DMS 273 (cell line): ENCODE results near the gene CBL.
"Not testable (repeated sequence)": the region's sequence is repeated elsewhere in the genome, so short reads cannot be mapped to it uniquely, and the experiment has no call there.

Source experiments
- DNase-seq: peaks from one replicate; lab custom pipeline; 2025; ENCODE audit not compliant: unreplicated experiment; lab: John Stamatoyannopoulos, UW

CBL gene

DNA sequence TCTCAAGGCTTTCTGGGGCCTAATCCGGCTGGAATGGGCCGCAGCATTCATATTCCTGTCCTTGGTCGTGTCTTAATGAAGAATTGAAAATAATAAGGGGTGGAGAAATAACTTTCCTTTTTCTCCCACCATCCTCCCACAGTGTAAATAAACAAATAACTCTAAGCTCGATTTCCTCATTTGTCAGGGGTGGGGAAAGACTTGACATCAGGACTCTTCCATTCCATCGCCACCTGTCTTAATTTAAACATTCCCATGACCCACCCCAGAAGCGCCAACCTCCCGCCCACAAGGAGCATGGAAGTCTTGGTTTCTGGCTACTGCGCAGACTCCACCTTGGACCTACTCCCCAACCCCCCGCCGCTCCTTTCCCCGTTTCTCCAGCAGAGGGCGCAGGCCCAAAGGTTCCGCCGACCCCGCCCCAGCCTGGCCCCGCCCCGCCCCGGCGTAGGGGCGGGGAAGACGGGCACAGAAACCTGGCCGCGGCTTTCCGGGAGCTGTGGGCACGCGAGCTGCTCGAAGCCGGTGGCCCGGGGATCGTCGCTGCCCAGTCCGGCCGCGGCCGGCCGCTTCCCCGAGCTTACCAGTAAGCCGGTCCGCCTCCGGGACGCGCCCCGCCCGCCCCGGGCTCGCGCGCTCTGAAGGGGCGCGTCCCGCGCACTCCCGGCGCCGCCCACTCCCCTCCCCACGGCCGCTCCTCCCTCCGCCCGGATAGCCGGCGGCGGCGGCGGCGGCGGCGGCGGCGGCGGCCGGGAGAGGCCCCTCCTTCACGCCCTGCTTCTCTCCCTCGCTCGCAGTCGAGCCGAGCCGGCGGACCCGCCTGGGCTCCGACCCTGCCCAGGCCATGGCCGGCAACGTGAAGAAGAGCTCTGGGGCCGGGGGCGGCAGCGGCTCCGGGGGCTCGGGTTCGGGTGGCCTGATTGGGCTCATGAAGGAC lies at the start of gene CBL:
CBL (plus strand) TSS at position 766 of the 937 bp plus-strand sequence; CDS start at position 845, 79 bp downstream.
- DNase-seq: peak; percentile 94

DNA sequence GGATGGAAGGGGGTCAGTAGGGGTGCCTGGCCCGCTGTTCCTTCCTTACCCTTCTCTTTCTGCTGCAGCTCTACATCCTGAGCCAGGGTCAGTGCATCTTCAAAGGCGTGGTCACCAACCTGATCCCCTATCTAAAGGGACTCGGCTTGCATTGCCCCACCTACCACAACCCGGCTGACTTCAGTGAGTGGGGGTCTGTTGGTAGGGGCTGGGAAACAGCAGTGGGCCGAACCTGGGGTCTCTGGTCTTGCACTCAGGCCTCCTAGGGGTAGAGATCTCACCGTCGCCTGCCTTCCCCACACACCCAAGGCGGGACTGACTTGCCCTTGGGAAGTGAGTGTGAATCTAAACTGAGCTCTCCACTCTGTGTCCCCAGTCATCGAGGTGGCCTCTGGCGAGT lies 49.6 kb upstream of the CBL start:
- DNase-seq: no peak

DNA sequence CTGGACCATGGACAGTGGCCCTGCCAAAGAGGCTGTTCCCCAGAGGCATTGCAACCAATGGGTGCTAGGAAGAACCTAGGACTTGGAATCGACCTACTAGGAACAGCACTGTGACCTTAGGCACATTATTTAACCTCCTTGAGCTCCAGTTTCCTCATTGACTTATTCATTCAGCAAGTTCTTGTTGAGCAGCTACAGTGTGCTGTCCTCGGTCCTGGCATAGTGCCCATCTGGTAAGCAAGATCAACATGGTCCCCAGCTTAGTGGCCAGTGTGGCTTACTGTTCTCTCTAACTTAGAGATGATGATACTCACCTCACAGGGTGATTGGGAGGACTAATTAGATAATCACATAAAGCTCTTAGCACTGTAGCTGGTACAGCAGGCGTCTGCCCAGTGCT lies 49.1 kb upstream of the CBL start:
- no peak for DNase-seq

DNA sequence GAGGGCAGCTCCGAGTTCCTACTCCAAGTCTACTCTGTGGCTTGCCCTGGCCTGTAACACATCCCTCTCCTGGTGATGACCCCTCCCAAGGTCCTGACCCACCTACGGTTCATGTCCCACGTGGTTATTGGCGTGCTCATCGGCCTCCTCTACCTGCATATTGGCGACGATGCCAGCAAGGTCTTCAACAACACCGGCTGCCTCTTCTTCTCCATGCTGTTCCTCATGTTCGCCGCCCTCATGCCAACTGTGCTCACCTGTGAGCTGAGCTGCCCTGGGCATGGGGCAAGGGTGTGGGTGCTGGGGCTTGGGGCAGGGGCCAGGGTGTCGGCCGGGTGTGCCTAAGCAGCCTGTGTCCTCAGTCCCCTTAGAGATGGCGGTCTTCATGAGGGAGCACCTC lies 47.7 kb upstream of the CBL start:
- DNase-seq: no peak

DNA sequence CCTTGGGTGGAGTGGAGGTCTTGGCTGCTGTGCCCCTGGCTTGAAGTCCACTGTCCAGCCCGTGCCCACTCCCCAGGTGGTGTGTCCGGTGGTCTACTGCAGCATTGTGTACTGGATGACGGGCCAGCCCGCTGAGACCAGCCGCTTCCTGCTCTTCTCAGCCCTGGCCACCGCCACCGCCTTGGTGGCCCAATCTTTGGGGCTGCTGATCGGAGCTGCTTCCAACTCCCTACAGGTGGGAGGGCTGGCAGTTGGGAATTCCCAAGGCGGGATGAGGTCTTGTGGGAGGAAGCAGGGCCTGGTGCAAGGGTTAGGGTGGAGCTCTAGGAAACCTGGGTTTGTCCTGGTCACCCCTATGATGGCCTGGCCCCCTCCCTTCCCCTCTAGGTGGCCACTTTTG lies 46.0 kb upstream of the CBL start:
- no peak for DNase-seq

DNA sequence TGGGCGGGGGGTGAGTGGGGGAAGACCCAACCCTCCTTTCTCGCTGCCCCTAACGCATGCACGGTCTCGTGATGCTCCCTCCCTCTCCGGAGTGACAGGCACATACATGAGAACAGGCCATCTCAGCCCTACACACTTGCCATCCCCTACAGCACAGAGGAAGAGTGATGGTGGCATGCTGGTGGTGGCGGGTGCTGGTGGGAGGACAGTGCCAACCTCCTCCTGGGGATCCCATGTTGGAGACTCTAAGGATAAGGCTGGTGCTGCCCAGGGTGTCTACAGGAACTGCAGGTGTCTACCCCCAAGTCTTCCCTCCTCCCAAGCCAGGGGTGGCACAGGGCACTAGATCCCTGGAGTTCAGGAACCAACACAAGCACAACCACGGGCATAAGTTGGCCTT lies 44.3 kb upstream of the CBL start:
- no peak for DNase-seq

DNA sequence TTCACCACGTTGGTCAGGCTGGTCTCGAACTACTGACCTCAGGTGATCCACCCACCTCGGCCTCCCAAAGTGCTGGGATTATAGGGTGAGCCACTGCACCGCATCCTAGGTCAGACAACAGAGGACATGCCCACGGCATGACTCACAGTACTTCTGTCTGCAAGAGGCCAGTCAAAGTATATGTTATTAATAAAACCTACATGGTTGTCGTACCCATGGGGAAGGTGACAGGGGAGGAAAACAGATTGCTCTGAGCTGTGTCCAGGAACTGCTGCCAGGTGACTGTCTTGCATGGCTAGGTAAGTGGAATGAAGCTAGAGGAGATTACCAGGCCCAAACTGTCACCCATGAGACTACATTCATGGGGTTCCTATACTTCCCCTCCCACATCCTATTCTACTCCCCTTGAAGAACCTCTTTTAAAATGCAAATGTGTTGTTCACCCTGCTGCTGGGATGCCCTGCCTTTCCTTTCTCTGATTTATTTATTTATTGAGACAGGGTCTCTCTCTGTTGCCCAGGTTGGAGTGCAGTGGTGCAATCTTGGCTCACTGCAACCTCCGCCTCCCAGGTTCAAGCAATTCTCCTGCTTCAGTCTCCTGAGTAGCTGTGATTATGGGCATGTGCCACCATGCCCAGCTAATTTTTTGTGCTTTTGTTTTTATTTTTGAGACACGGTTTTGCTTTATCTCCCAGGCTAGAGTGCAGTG lies 39.6 kb upstream of the CBL start:
- DNase-seq: no peak

DNA sequence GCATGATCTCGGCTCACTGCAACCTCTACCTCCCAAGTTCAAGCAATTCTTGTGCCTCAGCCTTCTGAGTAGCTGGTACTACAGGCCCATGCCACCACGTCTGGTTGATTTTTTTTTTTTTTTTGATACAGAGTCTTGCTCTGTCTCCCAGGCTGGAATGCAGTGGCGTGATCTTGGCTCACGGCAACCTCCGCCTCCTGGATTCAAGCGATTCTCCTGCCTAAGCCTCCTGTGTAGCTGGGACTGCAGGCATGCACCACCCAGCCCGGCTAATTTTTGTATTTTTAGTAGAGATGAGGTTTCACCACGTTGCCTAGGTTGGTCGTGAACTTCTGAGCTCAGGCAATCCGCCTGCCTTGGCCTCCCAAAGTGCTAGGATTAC lies 39.1 kb upstream of the CBL start:
- not testable (repeated sequence) for DNase-seq

DNA sequence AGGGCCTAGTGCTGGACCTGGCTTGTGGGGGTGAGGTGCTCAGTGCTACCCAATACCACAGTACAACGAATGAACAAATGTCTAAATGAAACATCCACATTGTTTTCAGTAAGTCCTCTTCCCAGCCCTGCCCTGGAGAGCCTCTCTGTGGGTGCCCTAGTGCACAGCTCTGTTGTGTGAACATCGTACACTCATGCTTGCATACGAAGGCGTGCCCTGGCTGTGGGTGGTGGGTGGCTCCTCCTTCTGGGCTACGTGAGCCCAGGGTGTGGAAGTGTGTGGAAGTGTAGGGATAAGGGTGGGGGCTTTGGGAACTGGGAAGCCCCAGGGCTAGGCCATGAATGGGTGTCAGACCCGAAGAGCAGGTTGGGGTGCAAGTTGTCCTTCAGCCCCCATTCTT lies 38.2 kb upstream of the CBL start:
- DNase-seq: no peak

DNA sequence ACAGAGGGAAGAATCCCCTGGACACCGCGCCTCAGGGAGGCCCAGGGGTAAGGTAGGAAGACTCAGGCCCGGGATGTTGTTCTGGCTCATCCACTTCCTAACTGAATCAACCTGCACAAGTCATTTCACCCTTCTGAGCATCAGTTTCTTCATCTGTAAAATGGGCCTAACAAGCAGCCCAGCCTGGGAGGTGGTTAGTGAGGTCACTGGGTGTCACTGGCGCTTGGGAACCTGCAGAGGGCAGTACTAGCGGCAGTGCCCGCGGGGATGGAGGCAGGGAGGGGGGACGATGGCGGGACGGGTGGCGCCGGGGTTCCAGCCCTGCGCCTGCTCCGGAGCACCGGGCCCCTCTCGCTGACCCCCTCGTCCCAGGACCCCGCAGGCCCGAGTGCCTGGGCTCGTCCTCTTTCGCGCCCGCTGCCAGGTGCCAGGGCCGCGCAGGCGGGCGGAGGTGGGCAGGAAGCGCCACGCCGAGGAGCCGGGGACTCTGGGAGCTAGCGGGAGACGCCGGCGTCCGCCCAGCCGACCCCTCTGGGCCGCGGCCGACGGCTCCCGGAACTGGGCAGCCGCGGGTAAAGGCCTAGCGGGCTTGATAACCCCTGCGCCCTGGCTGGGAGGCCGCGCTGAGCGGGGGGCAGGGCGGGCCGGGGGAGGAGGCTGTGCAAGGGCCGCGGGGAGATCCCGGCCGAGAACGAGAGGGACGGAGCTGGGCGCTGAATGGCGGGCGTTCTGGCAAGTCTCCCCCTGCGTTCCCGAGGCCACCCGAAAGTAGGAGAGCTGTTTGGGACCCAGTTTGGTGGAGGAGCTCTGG lies 37.5 kb upstream of the CBL start, which contains the start of gene NLRX1:
NLRX1 (plus strand) TSS at position 255 of the 811 bp plus-strand sequence. CDS start 2,679 bp downstream, outside the sequence.
- peak; percentile 87 for DNase-seq

DNA sequence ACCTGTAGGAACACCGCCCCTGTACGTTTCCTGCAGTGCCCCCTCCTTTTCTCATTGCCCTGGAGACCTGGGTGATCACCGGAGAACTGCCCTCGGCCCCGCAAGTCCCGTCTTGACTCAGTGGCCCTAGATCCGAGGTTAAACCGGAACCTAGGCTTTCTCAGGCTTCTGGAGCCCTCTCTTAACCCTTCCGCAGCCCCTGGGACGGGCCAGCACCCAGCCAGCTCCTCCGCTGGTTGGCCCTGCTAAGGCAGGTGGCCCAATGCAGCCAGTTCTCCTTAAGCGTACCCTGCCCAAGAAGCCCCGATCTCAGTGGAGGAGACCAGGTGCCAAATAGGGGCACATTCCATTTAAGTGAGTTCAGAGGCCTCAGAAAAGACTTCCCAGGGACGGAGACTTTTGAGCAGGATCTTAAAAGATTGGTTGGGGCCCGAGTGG lies 36.8 kb upstream of the CBL start:
- DNase-seq: no peak

DNA sequence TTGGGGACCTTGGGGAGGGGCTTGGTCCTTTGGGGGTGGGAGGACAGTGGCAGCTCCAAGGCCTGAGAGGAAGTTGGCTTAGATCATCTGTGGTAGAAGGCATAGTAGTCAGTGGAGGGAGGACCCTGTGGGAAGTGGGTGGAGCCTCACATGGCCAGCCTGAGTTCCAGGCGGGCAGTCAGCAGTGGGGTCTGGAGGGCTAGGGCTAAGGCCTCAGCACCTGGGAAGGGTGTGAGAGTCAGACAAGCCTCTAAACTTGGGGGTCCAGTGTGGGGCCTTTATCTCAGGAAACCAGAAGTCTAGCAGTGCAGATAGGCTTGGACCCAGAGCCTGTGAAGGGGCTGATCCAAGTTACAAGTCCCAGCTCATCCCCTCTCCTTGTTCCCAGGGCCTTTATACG lies 33.6 kb upstream of the CBL start:
- DNase-seq: no peak

DNA sequence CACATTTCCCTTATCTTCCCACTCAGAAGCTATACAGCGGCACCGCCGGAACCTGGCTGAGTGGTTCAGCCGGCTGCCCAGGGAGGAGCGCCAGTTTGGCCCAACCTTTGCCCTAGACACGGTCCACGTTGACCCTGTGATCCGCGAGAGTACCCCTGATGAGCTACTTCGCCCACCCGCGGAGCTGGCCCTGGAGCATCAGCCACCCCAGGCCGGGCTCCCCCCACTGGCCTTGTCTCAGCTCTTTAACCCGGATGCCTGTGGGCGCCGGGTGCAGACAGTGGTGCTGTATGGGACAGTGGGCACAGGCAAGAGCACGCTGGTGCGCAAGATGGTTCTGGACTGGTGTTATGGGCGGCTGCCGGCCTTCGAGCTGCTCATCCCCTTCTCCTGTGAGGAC lies 32.7 kb upstream of the CBL start:
- no peak for DNase-seq

DNA sequence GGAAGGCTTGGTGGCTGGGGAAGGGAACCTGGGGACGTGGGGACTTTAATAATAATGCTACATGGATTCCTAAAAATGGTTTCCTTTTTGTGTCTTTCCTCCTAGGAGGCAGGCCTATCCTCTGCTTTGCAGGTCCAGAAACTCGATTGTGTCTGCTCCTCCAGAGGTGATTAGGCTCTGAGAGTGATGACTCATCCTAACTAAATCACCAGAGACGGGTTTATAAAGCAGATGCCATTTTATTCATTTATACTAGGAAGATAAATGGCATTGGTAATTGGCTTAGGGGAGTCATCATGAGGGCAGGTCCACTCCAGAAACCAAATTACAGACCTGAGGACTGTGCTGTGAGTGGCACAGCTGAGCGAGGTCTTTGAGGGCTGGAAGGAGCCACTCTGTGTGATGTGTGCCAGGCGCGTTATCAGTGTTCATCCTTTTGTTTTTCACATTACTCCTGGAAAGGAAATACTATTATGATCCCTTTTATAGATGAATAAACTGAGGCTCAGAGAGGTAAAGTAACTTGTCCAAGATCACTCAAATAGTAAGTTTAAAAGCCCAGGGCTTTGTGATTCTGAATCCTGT lies 30.6 kb upstream of the CBL start:
- peak; percentile 24 for DNase-seq

DNA sequence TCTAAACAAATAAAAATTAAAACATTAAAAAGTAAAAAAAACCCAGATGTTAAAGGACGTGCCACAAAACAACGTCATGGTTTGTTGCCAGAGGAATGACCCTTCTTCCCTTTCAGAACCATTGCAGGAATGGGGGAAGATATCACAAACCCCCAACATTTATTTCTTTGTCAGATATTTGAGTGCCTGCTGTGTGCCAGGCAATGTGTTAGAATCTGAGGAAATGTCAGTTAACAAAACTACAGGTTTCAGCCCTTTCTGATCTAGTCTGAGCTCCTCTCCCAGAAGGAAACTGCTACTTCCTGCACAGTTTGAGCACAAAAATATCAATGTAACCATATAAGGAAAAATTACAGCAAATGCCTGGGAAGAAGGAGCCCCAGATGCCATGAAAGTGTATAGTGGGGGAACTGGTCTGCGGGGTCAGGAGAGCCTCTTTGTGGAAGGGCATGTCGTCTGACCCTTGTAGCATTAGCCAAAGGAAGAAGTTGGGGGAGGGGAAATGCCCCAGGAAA lies 27.9 kb upstream of the CBL start:
- DNase-seq: no peak

DNA sequence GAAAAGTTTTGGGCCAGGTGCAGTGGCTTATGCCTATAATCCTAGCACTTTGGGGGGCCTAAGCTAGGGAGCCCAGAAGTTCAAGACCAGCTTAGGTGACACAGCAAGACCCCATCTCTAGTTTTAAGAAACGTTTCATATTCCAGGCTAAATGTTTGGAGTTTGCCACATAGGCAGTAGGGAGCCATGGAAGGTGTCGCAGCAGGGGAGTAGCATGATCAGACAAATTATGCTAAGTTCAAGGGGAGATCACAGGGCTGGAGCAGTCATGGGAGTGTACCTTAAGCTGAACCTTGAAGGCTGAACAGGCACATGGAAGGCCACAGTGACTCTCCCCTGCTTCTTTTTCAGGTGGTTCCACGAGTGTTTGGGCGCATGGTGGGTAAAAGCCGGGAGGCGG lies 26.8 kb upstream of the CBL start:
- DNase-seq: no peak

DNA sequence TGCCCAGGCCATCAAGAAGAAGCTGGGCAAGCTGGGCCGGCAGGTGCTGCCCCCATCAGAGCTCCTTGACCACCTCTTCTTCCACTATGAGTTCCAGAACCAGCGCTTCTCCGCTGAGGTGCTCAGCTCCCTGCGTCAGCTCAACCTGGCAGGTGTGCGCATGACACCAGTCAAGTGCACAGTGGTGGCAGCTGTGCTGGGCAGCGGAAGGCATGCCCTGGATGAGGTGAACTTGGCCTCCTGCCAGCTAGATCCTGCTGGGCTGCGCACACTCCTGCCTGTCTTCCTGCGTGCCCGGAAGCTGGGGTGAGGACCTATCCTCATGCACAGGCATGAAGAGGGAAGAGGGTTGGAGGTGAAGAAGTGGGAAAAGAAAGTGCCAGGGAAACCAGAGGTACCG lies 26.2 kb upstream of the CBL start:
- DNase-seq: peak; percentile 31

DNA sequence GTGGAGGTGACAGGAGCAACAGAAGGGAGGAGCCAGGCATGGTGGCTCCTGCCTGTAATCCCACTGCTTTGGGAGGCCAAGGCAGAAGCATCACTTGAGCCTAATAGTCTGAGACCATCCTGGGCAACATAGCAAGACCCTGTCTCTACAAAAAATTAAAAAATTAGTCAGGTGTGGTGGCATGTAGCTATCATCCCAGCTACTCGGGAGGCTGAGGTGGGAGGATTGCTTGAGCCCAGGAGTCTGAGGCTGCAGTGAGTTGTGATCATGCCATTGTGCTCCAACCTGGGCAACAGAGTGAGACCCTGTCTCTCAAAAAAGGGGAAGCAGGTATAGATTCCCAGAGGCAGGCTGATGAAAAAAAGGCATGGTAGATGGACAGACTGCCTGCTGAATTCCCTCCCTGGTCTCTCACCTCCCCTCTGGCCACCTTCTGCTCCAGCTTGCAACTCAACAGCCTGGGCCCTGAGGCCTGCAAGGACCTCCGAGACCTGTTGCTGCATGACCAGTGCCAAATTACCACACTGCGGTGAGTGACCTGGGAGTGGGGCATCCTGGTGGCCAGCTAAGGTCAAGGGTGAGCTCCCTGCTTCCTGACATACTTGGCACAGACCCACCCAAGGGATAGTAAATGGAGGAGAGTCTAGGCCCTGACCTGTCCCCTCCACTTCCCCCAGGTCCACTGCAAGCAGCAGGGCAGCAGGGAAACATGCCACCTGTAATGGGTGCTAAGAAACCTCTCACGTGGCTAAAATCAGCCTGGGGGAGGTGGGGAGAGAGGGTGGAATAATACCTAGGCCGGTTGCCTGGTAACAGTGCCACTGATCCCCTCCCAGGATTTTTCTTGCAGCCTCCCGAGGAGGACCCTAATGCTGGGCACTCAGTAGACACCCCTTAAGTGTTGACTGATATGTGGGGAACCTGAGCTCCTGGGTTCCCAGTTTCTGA lies 25.1 kb upstream of the CBL start:
- DNase-seq: no peak

DNA sequence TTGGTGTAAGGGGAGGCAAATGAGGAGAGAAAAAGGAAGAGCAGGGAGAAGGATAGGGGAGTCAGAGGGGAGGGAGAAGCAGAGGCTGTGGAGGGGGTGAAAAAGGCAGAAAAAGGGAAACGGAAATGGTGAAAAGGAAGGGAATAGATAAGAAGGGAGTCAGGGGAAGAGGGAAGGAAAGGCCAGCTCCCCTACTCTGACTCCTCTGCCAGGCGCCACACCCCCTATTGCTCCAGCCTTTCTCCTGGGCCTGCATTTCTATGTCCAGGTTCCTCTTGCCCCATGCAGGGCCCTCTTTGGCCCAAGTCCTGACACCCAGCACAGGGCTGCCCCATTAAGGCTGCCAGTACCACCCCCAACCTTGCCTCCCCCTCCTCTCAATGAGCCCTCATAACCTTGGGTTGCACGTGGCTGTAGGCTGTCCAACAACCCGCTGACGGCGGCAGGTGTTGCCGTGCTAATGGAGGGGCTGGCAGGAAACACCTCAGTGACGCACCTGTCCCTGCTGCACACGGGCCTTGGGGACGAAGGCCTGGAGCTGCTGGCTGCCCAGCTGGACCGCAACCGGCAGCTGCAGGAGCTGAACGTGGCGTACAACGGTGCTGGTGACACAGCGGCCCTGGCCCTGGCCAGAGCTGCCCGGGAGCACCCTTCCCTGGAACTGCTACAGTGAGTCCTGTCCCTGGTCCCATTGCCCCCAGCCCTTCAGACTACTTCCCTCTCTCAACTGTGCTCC lies 24.3 kb upstream of the CBL start:
- no peak for DNase-seq
